OCI-LY3 (cell line): Measurements from ENCODE around the gene AUNIP.

Experiments used
- H2AFZ ChIP-seq: fragments of 200-600, 300-600 bp; shearing (Covaris generic); 2 replicates; pipeline ENCODE4 v1.6.0; 2014; ENCODE audit warnings: antibody characterized with exemption, low read depth, low read length
- H3K27ac ChIP-seq: fragments of 200-600, 300-600 bp; sonication (generic); 2 replicates; pipeline ENCODE4 v1.5.1; 2014; ENCODE audit warnings: mild to moderate bottlenecking, low read length, moderate library complexity, mixed read lengths
- H3K27me3 ChIP-seq: fragments of 200-600, 300-600 bp; sonication (generic); 2 replicates; pipeline ENCODE4 v1.6.1; 2014; ENCODE audit warnings: low read depth, low read length, mixed read lengths
- H3K36me3 ChIP-seq: fragments of 200-600, 300-600 bp; sonication (generic); replicated peaks from 2 replicates; pipeline ENCODE3; 2014; ENCODE audit warnings: low read depth, low read length, mixed read lengths
- H3K4me1 ChIP-seq: fragments of 300-600, 200-600 bp; sonication (generic); 2 replicates; pipeline ENCODE4 v1.6.1; 2014; ENCODE audit warnings: low read length, mixed read lengths
- H3K4me2 ChIP-seq: fragments of 200-600, 300-600 bp; sonication (generic); 2 replicates; pipeline ENCODE4 v1.6.1; 2014; ENCODE audit warnings: low read length, mixed read lengths
- H3K4me3 ChIP-seq: fragments of 300-600, 200-600 bp; sonication (generic); 2 replicates; pipeline ENCODE4 v1.5.1; 2014; ENCODE audit warnings: antibody characterized with exemption, mild to moderate bottlenecking, low read length, moderate library complexity
- H3K79me2 ChIP-seq: fragments of 300-600, 200-600 bp; shearing (Covaris generic); 2 replicates; pipeline ENCODE4 v1.6.1; 2014; ENCODE audit warnings: mild to moderate bottlenecking, low read length, mixed read lengths
- H3K9ac ChIP-seq: fragments of 300-600, 200-600 bp; shearing (Covaris generic); 2 replicates; pipeline ENCODE4 v1.6.0; 2014; ENCODE audit warnings: mild to moderate bottlenecking, low read length, moderate library complexity
- H3K9me3 ChIP-seq: fragments of 200-600, 300-600 bp; shearing (Covaris generic); 2 replicates; pipeline ENCODE4 v1.6.1; 2014; ENCODE audit warnings: low read length, mixed read lengths; ENCODE audit not compliant: insufficient read depth
- H4K20me1 ChIP-seq: fragments of 200-600, 300-600 bp; sonication (generic); 2 replicates; pipeline ENCODE4 v1.6.1; 2016; ENCODE audit warnings: low read length, mixed read lengths; ENCODE audit not compliant: insufficient read depth
- EZH2phosphoT487 ChIP-seq: fragments of 200-600 bp; shearing (Covaris generic); IDR thresholded peaks from 2 replicates; pipeline ENCODE4 v1.6.1; 2018; ENCODE audit warnings: antibody characterized with exemption, mixed run types, low read depth
- TF ChIP-seq, protein P1 (sequence below): fragments of 200-600, 300-600 bp; sonication (generic); IDR thresholded peaks from 2 replicates; pipeline ENCODE4 v1.5.1; 2014; ENCODE audit warnings: antibody characterized with exemption, low read length, low read depth

The AUNIP gene

DNA sequence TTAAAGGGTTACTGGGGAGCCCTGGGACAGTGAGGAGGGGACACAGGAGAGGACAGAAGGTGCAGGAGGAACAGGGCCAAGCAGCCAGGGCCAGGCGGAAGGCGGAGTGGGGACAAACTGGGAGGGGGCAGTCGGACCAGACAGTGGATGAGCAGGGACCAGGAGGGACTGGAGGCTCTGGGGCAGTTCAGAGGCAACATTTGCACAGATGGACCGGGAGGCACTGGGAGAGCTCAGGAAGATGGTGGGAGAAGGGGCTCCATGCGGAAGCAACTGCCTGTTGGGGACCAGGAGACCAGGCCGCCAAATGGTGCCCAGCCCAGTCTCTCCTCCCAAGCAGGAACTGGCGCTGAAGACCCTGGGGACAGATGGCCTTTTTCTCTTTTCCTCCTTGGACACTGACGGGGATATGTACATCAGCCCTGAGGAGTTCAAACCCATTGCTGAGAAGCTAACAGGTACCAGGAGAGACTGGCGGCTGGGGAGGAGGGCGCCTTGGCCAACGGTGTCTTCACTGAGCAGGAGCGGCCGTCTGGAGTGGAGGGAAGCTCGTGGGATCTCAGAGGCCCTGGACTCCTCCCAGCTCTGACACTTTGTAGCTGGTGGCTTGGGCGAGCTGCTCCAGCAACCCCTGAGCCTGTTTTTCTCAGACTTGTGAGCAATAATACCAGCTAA lies 58.4 kb downstream of the AUNIP start:
- Histone ChIP-seq H2AFZ (no peak overlapping the region), H3K4me1 (peaks cover 23% of the 10 kb centered on the region), H3K9ac (peak overlapping the region; percentile 69), H3K79me2 (no peaks in the 10 kb centered on the region), H3K27ac (no peak overlapping the region), H3K27me3 (no peaks in the 10 kb centered on the region), H4K20me1 (no peaks in the 10 kb centered on the region), H3K4me2 (peak overlapping the region; percentile 90), H3K36me3 (no peaks in the 10 kb centered on the region), H3K4me3 (peak overlapping the region; percentile 83), H3K9me3 (no peaks in the 10 kb centered on the region)
- TF ChIP-seq EZH2phosphoT487: no peak
- TF ChIP-seq, protein P1, sequence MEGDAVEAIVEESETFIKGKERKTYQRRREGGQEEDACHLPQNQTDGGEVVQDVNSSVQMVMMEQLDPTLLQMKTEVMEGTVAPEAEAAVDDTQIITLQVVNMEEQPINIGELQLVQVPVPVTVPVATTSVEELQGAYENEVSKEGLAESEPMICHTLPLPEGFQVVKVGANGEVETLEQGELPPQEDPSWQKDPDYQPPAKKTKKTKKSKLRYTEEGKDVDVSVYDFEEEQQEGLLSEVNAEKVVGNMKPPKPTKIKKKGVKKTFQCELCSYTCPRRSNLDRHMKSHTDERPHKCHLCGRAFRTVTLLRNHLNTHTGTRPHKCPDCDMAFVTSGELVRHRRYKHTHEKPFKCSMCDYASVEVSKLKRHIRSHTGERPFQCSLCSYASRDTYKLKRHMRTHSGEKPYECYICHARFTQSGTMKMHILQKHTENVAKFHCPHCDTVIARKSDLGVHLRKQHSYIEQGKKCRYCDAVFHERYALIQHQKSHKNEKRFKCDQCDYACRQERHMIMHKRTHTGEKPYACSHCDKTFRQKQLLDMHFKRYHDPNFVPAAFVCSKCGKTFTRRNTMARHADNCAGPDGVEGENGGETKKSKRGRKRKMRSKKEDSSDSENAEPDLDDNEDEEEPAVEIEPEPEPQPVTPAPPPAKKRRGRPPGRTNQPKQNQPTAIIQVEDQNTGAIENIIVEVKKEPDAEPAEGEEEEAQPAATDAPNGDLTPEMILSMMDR: no peak

DNA sequence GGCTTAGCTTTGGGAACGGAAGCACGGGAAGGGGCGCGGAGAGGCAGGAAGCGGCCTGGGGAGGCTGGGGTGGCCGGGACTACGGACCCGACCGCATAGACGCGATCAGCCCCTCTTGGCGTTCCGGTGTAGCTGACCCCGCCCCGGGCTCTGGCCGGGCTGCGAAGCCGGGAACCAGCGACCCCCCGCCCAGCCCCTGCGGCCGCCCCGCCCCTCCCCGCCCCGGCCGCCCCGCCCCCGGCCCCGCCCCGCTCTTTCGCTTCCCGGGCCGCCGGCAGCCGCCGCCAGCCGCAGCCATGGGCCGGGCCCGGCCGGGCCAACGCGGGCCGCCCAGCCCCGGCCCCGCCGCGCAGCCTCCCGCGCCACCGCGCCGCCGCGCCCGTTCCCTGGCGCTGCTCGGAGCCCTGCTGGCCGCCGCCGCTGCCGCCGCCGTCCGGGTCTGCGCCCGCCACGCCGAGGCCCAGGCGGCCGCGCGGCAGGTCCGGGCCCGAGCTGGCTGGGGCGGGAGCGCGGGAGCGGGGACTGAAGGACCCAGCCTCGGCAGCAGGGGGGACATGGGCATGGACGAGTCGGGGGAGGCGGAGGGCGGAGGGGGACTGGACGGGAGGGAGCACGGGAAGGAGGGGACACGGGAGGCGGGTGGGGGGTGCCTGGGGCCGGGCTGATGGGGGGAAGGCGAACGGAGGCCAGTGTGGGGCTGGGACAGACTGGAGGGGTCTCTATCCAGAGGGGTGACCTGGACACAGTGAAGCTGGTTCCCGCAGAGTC lies 59.1 kb downstream of the AUNIP start, which contains the start of gene SELENON:
TSS of gene SELENON (plus strand) at position 259 of the 768 bp plus-strand sequence. CDS start at position 297, 38 bp downstream.
- Histone ChIP-seq H3K27me3 (no peaks in the 10 kb centered on the region), H3K36me3 (no peaks in the 10 kb centered on the region), H3K9me3 (no peaks in the 10 kb centered on the region), H3K9ac (peak within 1 kb of the TSS; percentile 69), H3K27ac (no peak within 1 kb of the TSS), H3K4me3 (peak within 1 kb of the TSS; percentile 83), H3K79me2 (no peaks in the 10 kb centered on the region), H4K20me1 (no peaks in the 10 kb centered on the region), H3K4me1 (peaks cover 23% of the 10 kb centered on the region), H3K4me2 (peak within 1 kb of the TSS; percentile 90), H2AFZ (peak within 1 kb of the TSS; percentile 46; the same call in 1 of the 2 replicates)
- TF ChIP-seq, protein P1: no peak
- no peak for TF ChIP-seq EZH2phosphoT487

DNA sequence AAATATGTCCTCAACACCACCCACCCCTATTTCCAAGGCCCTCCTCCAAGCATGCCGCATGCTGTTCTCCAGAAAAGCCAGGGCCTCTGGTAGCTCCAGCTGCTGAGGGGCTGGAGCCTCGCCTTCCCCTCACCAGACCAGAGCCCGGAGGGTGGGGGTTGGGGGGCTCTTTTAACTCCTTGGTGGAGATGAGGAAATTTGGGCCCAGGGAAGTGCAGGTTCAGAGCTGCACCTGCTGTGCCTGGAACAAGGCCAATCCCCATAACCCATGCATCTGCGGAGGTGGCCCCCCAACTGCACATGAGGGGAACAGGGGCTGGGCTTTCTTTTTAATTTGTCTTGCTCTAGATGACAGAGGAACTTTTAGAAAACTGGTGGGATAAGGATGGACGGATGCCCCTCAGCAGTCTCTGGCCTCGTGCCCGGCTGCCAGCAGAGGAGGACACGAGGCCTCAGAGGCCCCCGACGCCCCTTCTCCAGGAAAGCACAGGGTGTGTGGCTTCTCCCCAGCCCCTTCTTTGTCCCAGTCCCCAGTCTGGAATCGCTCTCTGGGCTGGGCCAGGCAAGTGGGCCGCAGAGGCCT lies 59.8 kb downstream of the AUNIP start:
- Histone ChIP-seq H3K4me3 (peak overlapping the region; percentile 77), H3K36me3 (no peaks in the 10 kb centered on the region), H3K4me1 (peaks cover 18% of the 10 kb centered on the region), H3K27me3 (no peaks in the 10 kb centered on the region), H3K4me2 (peak overlapping the region; percentile 72), H3K27ac (no peak overlapping the region), H4K20me1 (no peaks in the 10 kb centered on the region), H2AFZ (peak overlapping the region; percentile 46; the same call in 1 of the 2 replicates), H3K79me2 (no peaks in the 10 kb centered on the region), H3K9me3 (no peaks in the 10 kb centered on the region), H3K9ac (peak overlapping the region; percentile 43; the same call in 1 of the 2 replicates)
- TF ChIP-seq, protein P1: no peak
- no peak for TF ChIP-seq EZH2phosphoT487
